GM21723 (cell line): ENCODE results near the gene RAB5B.
"Not testable (repeated sequence)": the region's sequence is repeated elsewhere in the genome, so short reads cannot be mapped to it uniquely, and the experiment has no call there.

Experiments
- ATAC-seq: cut with Tn5 transposase; IDR thresholded peaks from one replicate; pipeline ENCODE4 v1.9.1; 2021; ENCODE audit warnings: mild to moderate bottlenecking, moderate library complexity; ENCODE audit not compliant: unreplicated experiment

RAB5B gene

GRCh38 chr12:55982319-55982936, 8.6 kb downstream of the RAB5B start:
- peak; percentile 77 for ATAC-seq

GRCh38 chr12:55983232-55983842, 9.5 kb downstream of the RAB5B start:
- ATAC-seq = no peak

- ATAC-seq = no peak
These were observed 11.0 kb downstream of the RAB5B start for GRCh38 chr12:55984861-55985260.

GRCh38 chr12:55985341-55985740, 11.5 kb downstream of the RAB5B start:
- no peak for ATAC-seq

GRCh38 chr12:55985976-55986375, 12.1 kb downstream of the RAB5B start:
- ATAC-seq = not testable (repeated sequence)

GRCh38 chr12:55991110-55991509, 17.2 kb downstream of the RAB5B start:
- ATAC-seq = no peak

- no peak for ATAC-seq
These were observed 19.5 kb downstream of the RAB5B start for GRCh38 chr12:55993230-55993853.

- no peak for ATAC-seq
These were observed 21.5 kb downstream of the RAB5B start for GRCh38 chr12:55995366-55995765.

- ATAC-seq = no peak
These were observed 22.4 kb downstream of the RAB5B start for GRCh38 chr12:55996201-55996714.

GRCh38 chr12:55996715-55997534, 23.0 kb downstream of the RAB5B start, which contains the start of gene SUOX:
Gene SUOX, plus strand, starts transcription at chr12:55997276. Its CDS starts 4,946 bp downstream, at chr12:56002222.
- ATAC-seq = peak; percentile 99

- ATAC-seq = no peak
These were observed 23.6 kb downstream of the RAB5B start for GRCh38 chr12:55997535-55997859.

- not testable (repeated sequence) for ATAC-seq
These were observed 25.6 kb downstream of the RAB5B start for GRCh38 chr12:55999522-55999921.

- ATAC-seq = not testable (repeated sequence)
These were observed 26.2 kb downstream of the RAB5B start for GRCh38 chr12:55999999-56000540.

- ATAC-seq = no peak
These were observed 27.7 kb downstream of the RAB5B start for GRCh38 chr12:56001487-56002100.

GRCh38 chr12:56003376-56003775, 29.5 kb downstream of the RAB5B start:
- not testable (repeated sequence) for ATAC-seq

- no peak for ATAC-seq
These were observed 30.3 kb downstream of the RAB5B start for GRCh38 chr12:56004211-56004610.

- peak; percentile 50 for ATAC-seq
These were observed 34.0 kb downstream of the RAB5B start for GRCh38 chr12:56007564-56008559.

- no peak for ATAC-seq
These were observed 36.3 kb downstream of the RAB5B start for GRCh38 chr12:56010111-56010570.

- no peak for ATAC-seq
These were observed 37.7 kb downstream of the RAB5B start for GRCh38 chr12:56011509-56012090.
